HG02885 (cell line): ENCODE measurements around the gene NXPH1.
"Not testable (repeated sequence)": the region's sequence is repeated elsewhere in the genome, so short reads cannot be mapped to it uniquely, and the experiment has no call there.

Experiments
- ATAC-seq: cut with Tn5 transposase; IDR thresholded peaks from one replicate; pipeline ENCODE4 v1.9.1; 2021; ENCODE audit warnings: mild to moderate bottlenecking; ENCODE audit not compliant: unreplicated experiment, poor library complexity

NXPH1 gene

GRCh38 chr7:8668627-8669500 is 235.5 kb downstream of the NXPH1 start:
- ATAC-seq: no peak

- ATAC-seq: no peak
Measured at GRCh38 chr7:8669501-8669851, 236.1 kb downstream of the NXPH1 start.

- no peak for ATAC-seq
Measured at GRCh38 chr7:8684426-8684825, 251.0 kb downstream of the NXPH1 start.

- ATAC-seq: no peak
Measured at GRCh38 chr7:8699875-8700624, 266.6 kb downstream of the NXPH1 start.

- no peak for ATAC-seq
Measured at GRCh38 chr7:8702807-8703206, 269.4 kb downstream of the NXPH1 start.

- no peak for ATAC-seq
Measured at GRCh38 chr7:8710124-8710523, 276.7 kb downstream of the NXPH1 start.

- no peak for ATAC-seq
Measured at GRCh38 chr7:8714791-8715190, 281.4 kb downstream of the NXPH1 start.

- no peak for ATAC-seq
Measured at GRCh38 chr7:8719102-8719501, 285.7 kb downstream of the NXPH1 start.

- peak; percentile 81 for ATAC-seq
Measured at GRCh38 chr7:8724080-8724718, 290.8 kb downstream of the NXPH1 start.

- ATAC-seq: not testable (repeated sequence)
Measured at GRCh38 chr7:8731756-8732155, 298.3 kb downstream of the NXPH1 start.

- ATAC-seq: no peak
Measured at GRCh38 chr7:8739837-8740236, 306.4 kb downstream of the NXPH1 start.

GRCh38 chr7:8742837-8743236 is 309.4 kb downstream of the NXPH1 start:
- ATAC-seq: no peak

GRCh38 chr7:8747338-8747737 is 313.9 kb downstream of the NXPH1 start:
- no peak for ATAC-seq

- ATAC-seq: no peak
Measured at GRCh38 chr7:8751557-8752231, 318.3 kb downstream of the NXPH1 start.

- ATAC-seq: no peak
Measured at GRCh38 chr7:8753355-8753754, 319.9 kb downstream of the NXPH1 start.

GRCh38 chr7:8761731-8762130 is 328.3 kb downstream of the NXPH1 start:
- ATAC-seq: no peak

- ATAC-seq: no peak
Measured at GRCh38 chr7:8762803-8763202, 329.4 kb downstream of the NXPH1 start.

GRCh38 chr7:8765374-8765773 is 332.0 kb downstream of the NXPH1 start:
- no peak for ATAC-seq

- no peak for ATAC-seq
Measured at GRCh38 chr7:8773518-8773917, 340.1 kb downstream of the NXPH1 start.

GRCh38 chr7:8778459-8778858 is 345.1 kb downstream of the NXPH1 start:
- no peak for ATAC-seq

GRCh38 chr7:8781166-8781565 is 347.8 kb downstream of the NXPH1 start:
- no peak for ATAC-seq
